T-helper 1 cell treated with Interleukin-12 subunit alpha and Interleukin-12 subunit beta and Interleukin-4 antibody, amounts not matched to agents 30 ng/mL and 1 ng/mL, for 36 hours (primary cell): ENCODE measurements around the gene CD1B. TPM values are rescaled to one million over a fixed set of nuclear protein-coding genes. Genes with fewer than 3 reads are reported as not detected.
"Not testable (repeated sequence)": the region's sequence is repeated elsewhere in the genome, so short reads cannot be mapped to it uniquely, and the experiment has no call there.

Experiments used
- intact Hi-C: fragments of 100-400 bp; cut with micrococcal nuclease; formaldehyde crosslinking; loops from one replicate; pipeline ENCODE4 v1.15.1; 2024
- total RNA-seq: library from RNA; stranded (reverse); gene quantifications from 2 replicates; pipeline ENCODE4 v1.2.3, GENCODE V29; 2022

The CD1B gene
- total RNA-seq, 1 donor from 2014 or later, result not detected

GRCh38 chr1:158329733-158330132, 1.6 kb downstream of the CD1B start:
- intact Hi-C loops, result loop anchor here (1.0 to 5.0 kb wide), 3 partner anchors 83 to 668 kb away; no protein-coding TSS in a partner anchor

DNA sequence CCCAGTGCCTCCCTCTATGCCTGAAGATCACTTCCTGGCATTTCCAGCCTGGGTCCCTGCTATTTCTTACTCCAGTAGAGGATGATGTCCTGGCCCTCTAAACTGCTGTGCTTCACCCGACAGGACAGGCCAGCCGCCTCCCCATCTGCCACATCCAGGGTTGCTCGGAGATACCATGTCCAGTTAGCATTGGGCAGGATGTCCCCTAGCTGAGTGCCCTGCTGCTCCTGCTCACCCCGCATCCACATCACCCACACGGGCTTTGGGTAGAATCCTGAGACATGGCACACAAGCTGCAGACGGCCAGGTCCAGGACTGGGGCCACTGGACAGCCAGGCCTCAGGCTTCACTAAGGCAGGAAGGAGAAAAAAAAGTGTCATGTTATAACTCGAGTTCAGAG, 2.0 kb downstream of the CD1B start:
- intact Hi-C loops, result loop anchor here (1.0 kb wide), 1 partner anchor 83 kb away; no protein-coding TSS in a partner anchor

GRCh38 chr1:158328426-158328825, 2.9 kb downstream of the CD1B start:
- intact Hi-C loops, result no loop called here

DNA sequence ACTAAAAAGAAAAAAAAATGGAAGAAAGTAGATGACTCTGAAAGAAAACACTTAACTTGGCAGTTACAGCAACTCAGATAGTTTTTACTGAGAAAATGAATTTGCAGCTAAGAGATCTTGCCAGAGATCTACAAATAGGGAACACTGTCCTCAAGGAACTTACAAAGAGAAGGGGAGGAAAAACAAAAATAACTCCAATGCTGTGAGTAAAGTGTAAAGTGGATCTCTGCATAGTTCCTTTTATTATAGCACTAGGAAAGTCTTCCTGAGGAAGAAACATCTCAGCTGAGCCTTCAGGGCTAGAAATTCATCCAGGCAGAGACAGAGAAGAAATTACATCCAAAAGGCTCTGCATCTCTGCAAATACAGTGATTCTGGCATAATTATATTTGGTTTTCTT, 3.9 kb downstream of the CD1B start:
- intact Hi-C loops, result no loop called here

DNA sequence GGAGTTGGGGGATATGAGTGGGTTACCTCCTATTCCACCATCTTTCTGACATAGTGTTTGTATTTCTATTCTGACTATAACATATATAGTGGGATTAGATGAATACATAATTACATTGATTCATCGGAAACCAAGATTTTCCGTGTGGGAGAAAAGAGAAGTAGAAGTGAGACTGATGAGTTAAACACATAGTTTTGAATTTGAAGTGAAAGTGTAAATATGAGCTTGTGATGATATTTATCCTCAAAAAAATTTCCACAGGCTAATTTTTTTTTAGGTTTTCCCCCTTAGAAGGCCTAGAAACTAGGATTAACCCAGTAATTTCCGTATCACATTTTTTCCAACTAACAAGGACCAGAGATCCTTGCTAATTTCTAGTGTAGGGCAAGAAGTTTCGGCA, 6.9 kb downstream of the CD1B start:
- intact Hi-C loops, result no loop called here

GRCh38 chr1:158323866-158324265, 7.5 kb downstream of the CD1B start:
- intact Hi-C loops, result no loop called here

GRCh38 chr1:158311066-158311465, 20.3 kb downstream of the CD1B start:
- intact Hi-C loops, result no loop called here

GRCh38 chr1:158310623-158311022, 20.7 kb downstream of the CD1B start:
- intact Hi-C loops, result no loop called here

DNA sequence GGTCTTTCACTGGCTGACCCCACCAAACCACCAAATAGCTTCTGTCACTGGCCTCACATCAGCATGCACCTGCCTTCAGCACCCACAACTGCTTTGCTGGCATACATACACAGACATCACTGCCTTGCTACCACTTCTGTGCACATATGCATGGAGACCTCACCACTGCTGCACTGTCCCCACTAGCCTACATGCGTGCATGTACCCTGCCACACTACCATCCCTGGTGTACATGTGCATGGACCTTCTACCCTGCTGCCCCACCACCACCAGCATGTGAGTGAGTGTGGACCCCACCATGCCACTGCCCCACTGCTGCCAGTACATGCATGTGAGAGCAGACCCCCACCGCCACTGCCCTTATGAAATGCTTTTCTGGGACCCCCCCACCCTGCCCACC, 35.5 kb downstream of the CD1B start:
- intact Hi-C loops, result no loop called here

DNA sequence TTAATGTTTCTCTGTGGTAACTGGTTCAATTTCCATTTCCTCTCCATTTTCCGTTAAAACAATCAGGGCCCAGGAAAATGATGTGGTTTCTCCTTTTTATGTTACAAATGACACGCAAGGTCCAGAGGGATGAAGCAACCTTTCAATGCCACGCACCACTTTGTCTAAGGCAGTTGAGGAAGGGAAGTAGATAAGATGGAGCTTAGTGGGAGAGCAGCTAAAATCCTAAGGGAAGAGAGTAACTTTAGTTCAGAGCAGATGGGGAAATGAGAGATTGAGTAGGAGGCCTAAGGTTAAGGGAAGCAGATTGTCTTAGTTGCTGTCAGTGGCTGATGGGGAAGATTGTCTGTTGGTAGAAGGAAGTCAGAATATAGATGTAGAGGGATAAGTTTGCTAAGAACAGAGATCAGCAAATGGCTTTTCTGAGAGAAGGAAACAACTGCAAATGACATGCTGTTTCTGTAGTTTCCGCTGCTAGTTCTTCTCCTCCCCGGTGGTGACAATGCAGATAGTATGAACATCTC, 40.9 kb downstream of the CD1B start:
- intact Hi-C loops, result no loop called here

DNA sequence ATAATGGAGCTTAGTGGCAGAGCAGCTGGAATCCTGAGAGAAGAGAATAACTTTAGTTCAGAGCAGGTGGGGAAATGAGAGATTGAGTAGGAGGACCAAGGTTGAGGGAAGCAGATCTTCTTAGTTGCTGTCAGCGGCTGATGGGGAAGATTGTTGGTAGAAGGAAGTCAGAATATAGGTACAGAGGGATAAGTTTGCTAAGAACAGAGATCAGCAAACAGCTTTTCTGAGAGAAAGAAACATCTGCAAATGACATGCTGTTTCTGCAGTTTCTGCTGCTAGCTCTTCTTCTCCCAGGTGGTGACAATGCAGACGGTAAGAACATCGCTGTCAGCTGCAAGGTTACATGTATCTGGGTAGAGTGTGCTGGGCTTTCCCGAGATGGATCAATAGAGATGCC, 41.5 kb downstream of the CD1B start, which contains the start of gene CD1C:
Gene CD1C (plus strand): TSS at position 113 of the 400 bp plus-strand sequence. CDS start 142 bp downstream, at position 255.
- intact Hi-C loops, result no loop called here

DNA sequence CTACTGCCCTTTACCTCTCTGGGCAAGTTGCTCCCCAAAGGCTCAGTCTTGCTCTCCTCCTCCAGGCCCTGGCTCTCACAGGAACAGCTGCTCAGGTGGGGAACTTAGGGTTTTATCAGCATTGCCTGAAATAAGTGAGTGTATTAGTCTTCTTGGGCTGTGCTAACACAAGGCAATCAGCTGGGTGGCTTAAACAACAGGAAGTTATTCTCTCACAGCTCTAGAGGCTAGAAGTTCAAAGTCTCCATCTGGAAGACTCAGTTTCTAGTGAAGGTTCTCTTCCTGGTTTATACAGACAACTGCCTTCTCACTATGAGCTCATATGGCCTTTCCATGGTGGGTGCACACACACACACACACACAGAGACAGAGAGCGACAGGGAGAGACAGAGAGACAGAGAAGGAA, 44.4 kb downstream of the CD1B start:
- intact Hi-C loops, result no loop called here

DNA sequence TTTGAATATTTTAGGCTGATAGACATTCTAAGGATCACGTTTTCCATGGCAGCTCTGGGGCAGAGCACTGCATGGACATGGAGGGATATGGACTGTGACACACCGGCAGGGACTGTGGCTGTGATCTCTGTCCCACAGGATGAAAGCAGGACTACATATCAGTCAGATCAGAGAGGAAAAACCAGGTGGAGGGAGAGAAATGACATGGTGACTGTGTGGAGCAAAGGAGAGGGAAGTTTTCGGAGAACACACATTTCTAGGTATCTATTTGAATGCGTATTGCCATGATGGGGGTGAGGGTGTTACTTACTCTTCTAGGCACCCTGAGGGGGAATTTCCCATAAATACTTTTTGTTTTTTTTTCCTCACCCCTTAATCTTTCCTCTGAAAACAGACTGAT, 44.8 kb downstream of the CD1B start:
- intact Hi-C loops, result no loop called here

DNA sequence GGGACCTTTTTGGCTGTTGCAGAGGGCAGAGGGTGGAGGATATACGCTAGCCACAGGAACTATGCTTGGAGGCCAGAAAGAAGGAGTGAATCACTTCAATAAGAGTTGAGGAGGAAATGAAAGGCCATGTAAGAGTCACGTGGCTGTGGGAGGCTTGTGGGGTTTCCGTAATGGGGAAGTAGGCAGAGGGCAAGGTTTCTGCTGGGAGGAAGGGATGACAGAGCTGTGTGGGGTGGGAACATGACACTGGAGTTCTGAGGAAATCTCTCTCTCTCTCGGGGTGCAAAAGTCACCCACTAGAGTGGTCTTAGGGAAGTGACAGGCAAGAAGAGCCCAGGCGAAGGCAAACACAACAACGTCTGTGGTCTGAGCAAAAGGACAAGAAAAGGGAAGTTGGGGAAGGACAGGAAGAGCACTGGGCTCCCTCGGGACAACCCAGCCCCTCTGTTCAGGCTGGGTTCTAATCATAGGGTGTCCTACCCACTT, 45.5 kb downstream of the CD1B start:
- intact Hi-C loops, result no loop called here

- intact Hi-C loops, result no loop called here
Observed at GRCh38 chr1:158283965-158284364, 47.4 kb downstream of the CD1B start.

- intact Hi-C loops, result not testable (repeated sequence)
Observed at GRCh38 chr1:158282421-158282820, 48.9 kb downstream of the CD1B start.

Other genes starting within 250 kb of the CD1B start
- not detected in 2 replicates for gene CD1D, start 150.6 kb downstream of the CD1B start, total RNA-seq
- gene CD1A, start 77.1 kb downstream of the CD1B start, total RNA-seq, result 0.12 TPM in 1 of 2 replicates, not detected in the other
- gene CD1C, start 41.6 kb downstream of the CD1B start, total RNA-seq, result 0.24 and 0.25 TPM in 2 replicates
- gene CD1E, start 22.4 kb upstream of the CD1B start, total RNA-seq, result not detected in 2 replicates
- gene OR10T2, start 67.9 kb upstream of the CD1B start, total RNA-seq, result not detected in 2 replicates
- gene OR10K2, start 94.7 kb upstream of the CD1B start, total RNA-seq, result not detected in 2 replicates
- gene OR10K1, start 130.3 kb upstream of the CD1B start, total RNA-seq, result not detected in 2 replicates
- gene OR10R2, start 140.7 kb upstream of the CD1B start, total RNA-seq, result not detected in 2 replicates
- gene OR6Y1, start 222.9 kb upstream of the CD1B start, total RNA-seq, result not detected in 2 replicates
- gene OR6P1, start 239.0 kb upstream of the CD1B start, total RNA-seq, result not detected in 2 replicates
- gene OR10X1, start 248.4 kb upstream of the CD1B start, total RNA-seq, result not detected in 2 replicates